H4 (cell line): Measurements from ENCODE around the gene TACSTD2. TPM values are rescaled to one million over a fixed set of nuclear protein-coding genes. Genes with fewer than 3 reads are reported as not detected.
"Not testable (repeated sequence)": the region's sequence is repeated elsewhere in the genome, so short reads cannot be mapped to it uniquely, and the experiment has no call there.

Experiments
- DNase-seq: peaks from one replicate; pipeline ENCODE4 v3.0.0-alpha.2; 2015; ENCODE audit warnings: low spot score
- total RNA-seq: library from RNA; depleted of rRNA; stranded (reverse); fragments of >200 nt; shearing (Covaris generic); gene quantifications from 2 replicates; pipeline ENCODE4 v1.2.3, GENCODE V29; 2014; rRNA removed

Gene TACSTD2
- total RNA-seq, 1 experiment from 2014 or later, result not detected

DNA sequence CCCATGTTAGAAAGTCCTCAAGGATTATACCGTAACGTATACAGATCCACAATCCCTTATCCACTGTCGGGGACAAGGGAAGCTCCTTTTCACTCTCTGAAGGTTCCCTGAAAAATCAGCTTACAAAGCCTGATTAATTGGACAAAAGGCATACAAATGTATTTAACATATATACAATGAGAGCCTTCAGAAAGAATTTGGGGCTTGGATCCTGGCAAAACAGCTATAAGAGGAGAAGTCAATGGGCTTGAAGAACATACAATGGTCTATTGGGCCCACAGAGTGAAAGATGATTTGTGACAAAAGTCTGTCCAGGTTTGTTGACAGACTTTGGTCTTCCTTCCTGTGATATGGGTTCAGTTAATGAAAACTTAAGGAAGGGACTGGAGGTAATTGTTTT, 10.7 kb downstream of the TACSTD2 start:
- no peak for DNase-seq

DNA sequence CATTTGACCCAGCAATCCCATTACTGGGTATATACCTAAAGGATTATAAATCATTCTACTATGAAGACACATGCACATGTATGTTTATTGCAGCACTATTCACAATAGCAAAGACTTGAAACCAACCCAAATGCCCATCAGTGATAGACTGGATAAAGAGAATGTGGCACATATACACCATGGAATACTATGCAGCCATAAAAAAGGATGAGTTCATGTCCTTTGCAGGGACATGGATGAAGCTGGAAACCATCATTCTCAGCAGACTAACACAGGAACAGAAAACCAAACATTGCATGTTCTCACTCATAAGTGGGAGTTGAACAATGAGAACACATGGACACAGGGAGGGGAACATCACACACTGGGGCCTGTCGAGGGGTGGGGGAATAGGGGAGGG, 13.3 kb downstream of the TACSTD2 start:
- not testable (repeated sequence) for DNase-seq

DNA sequence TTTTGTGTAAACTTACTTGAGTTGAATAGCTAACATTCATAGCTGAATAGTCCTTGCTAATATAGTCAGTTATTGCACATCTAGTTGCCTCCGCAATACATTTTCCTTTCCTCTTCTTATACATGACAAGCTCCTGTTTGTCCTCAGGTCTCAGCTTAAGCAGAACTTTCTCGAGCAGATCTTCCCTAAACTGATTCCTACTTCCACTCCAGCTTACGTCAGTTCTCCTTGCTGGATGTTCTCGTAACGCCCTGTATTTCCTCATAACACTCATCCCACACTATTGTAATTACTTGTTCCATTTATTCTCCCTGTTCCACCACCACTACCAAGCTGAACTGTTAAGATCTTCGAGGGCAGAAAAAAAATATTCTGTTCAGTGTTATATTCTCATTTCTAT, 15.4 kb downstream of the TACSTD2 start:
- no peak for DNase-seq

DNA sequence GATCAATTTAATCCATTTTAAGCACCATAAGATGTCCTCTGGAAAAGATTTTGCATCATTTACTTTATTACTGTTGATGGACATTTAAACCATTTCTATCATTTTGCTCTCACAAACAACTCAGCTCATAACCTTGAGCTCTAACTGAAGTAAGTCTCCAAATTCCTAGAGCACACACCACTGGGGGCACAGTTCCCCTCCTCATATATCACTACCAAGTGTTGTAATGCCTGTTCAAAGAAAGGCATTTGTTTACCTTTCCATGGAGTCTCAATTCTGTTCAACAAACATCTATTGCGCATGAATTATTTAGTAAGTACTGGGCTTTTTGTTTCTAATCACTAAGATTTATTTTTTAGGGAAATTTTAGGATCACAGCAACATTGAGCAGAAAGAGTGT, 21.7 kb downstream of the TACSTD2 start:
- no peak for DNase-seq

DNA sequence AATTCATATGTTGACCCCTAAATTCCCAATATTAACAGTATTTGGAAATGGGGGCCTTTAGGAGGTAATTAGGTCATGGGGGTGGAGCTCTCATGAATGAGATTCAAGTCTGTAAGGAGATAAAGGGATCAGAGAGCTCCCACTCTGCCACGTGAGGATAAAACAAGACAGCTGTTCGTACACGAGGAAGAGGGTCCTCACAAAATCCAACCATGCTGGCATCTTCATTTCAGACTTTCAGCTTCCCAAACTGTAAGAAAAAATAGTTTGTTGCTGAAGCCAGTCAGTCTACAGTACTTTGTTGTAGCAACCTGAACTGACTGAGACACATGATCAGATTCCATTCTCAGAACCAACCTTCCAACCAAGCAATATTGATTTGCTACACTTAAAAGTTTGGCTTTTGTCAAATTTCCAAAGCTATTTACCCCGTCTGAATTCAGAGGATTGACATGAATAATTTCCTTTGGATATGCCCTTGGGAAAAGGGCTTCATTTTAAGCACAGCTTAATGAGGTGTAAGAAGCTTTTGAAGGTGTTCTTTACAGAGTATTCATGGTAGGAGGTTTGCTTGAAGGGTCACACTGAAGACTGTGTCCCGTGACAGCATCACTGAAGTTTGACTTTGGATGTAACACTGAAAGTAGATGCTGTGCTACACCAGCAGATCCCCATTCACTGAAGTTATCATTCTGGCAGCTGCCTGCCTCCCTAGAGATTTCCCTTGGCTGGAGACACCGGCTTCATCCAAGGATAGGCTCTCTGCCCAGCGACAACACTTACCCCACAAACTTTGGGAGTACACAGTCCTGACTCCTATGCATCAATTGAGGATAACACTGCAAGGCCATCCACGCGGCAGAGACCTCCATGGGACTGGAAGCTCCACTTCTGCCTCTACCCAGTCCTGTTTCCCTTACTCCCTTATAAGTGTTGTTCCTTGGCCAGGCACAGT, 25.6 kb downstream of the TACSTD2 start:
- no peak for DNase-seq

DNA sequence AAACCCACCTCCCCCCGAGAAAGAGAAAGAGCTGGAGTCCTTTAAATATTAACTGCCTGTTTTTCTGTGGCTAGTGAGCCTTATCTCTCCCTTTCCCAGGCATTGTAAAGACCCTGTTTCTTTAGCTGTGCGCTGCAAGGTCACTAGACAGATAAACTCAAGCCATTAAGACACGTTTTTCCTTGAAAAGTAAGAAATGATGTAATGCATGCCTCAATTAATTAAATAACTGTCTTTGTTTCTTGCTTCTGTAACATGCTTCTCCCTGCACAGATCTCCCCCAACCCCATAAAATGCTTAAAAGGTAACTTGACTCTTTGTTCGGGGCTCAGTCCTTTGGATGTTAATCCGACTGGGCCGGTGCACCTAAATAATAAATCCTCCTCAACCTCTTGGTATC, 27.8 kb downstream of the TACSTD2 start:
- DNase-seq, result not testable (repeated sequence)

DNA sequence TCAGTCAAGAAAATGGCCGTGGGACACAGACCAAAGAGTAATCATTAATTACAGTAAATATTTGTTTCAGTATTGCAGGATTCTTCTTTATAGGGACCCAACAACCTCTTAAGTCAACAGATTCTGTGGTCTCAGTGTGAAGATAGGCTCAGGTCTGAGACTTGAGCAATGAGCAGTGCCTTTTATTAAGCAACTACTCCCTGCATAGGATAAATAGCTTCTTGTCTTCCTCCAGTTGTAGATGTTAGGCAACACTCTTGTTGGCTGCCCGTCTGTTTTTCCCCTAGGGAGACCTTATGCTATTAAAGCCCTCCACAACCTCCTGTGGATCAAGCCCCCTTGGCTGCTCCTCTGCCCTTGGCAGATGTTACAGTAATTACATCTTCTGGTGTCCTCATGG, 28.7 kb downstream of the TACSTD2 start:
- no peak for DNase-seq

DNA sequence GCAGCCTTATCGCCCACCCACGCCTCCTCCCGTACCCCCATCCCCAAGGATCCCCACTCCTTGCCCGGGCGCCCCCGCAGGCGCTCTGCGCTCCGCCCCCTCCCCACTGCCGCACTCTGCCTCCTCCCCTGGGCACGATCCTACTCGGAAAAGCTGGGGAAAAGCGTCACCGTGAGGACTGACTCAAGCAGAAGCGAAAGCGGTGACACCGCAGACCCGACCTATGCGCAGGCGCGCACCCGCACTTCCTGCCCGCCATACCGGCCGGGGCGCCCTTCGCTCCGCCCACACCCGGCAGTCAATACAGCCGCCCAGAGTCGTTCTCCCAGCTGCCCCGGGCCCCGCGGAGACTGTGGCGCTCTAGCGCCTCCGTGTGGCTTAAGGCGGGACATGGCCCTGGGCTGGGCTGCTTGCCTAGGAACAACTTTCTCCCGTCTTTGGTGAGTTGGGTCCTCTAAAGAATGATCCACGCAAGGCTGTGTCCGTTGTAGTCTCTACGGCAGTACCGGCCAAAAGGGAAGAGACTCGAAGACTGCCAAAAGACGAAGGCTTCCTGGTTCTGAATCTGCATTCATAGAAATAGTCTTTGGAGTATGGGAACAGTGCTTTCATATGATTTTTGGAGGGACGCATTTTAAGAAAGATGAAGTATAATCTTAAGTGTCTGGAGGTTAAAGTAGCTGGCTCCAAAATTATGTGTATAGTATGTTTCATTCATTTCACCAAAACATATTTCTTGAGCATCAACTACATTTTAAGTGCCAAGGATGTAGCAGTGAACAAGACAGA, 30.3 kb downstream of the TACSTD2 start, which contains the start of gene OMA1:
OMA1 (minus strand) TSS at position 207 of the 789 bp plus-strand sequence. CDS start 7,432 bp downstream, outside the sequence.
- peak; percentile 98 for DNase-seq

DNA sequence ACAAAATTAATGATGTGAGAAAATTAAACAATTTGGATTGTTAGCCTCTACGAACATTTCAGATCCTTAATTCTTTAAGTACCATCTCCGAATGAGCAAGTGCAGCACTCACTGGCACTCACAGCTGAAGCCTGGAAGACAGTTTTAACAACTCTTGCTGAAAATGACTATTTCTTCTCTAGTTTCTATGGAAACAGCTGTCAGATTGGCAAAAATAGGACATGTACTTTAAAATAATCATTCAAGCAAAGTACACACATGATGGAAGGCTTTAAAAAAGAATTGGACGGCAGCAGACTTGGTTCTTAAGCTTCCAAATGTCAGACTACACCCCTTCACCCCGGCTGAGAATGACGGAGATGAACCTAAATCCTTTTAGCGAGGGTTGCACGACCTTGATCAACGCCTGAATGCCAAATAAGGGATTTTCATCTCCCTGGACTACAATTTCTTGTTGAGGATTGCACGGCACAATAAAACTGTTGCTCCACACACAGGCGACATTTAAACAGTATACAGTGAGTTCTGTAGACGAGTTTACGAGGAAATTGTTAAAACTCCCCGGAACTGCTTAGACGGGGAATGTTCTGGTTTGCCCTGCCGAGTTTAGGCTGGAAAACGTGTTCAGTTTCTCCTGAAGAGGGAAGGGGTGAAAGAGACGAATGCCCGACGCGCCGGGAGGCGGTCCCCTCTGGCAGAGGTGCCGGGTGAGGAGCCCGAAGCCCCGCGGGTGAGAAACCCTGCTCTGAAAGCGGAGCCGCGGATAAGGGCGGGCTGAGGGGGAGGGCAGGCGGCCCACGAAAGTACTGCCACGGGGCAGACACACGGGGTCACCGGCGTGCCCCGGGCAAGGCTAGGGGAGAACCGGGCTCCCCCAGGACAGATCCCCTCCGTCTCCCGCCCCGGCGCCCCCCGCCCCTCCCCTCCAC, 31.2 kb downstream of the TACSTD2 start:
- peak; percentile 82 for DNase-seq

DNA sequence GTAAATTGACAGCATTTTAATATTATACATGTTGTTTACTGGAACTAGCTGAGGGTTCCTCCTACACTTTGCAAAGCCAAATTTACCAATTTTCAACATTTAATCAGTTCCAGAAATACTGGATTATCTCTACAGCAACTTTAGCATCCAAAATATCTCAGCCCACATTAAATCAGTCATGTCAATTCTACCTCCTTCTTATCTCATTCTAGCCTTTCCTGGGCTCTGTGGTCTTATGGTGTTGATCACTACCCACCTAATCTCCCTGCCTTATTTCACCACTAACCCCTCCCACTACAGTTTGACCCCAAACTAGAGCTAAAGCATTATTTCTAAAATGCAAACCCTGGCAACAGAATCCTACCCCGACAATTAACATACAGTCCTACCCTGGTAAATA, 33.8 kb downstream of the TACSTD2 start:
- DNase-seq, result no peak

DNA sequence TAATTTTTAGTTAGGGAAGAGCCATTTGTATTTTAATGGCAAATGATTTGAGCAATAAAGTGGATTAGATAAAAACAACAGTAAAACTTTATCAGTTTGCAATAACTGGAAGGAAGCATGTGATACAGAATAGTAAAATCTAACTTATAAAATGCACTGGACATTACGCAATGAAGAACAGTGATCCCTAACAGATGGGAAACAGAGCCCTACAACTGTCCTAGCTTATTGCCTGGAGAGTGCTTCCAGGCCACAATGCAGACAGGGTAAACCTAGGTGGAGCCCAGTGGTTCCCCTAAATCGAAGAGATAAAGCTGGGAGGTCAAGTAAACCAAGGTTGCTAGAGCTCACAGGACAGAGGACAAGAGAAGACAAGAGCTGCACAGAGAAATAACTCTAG, 37.5 kb downstream of the TACSTD2 start:
- DNase-seq, result no peak

DNA sequence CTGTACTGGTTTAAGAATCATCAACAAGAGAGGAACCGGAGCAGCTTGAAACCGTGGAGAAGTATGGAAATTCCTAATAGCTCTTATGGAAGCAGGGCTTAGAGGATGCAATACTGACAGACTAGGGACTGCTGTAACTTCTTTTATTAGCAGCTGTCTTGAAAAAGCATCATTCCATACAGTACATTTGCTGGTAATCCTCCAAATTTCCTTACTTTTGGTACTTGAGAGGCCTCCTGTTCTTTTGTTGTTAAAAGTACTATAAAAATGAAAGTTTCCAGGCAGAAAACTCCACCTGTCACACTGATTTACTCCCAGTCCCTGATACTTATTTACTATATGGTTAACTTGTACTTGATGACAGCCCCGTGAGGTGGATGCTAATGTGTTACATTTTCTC, 38.2 kb downstream of the TACSTD2 start:
- DNase-seq, result no peak

DNA sequence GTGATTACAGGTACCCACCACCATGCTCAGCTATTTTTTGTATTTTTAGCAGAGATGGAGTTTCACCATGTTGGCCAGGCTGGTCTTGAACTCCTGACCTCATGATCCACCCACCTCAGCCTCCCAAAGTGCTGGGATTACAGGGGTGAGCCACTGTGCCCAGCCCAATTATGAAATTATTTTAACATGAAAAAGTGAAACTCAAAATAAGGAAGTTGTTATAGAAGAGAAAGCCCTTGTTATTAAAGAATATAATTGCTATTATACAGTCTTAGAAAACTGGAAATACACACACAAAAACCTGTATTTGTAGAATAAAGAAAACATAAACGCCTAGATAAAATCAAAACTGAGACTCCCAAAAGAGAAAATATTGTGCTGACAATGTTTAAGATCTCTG, 45.2 kb downstream of the TACSTD2 start:
- DNase-seq, result not testable (repeated sequence)

DNA sequence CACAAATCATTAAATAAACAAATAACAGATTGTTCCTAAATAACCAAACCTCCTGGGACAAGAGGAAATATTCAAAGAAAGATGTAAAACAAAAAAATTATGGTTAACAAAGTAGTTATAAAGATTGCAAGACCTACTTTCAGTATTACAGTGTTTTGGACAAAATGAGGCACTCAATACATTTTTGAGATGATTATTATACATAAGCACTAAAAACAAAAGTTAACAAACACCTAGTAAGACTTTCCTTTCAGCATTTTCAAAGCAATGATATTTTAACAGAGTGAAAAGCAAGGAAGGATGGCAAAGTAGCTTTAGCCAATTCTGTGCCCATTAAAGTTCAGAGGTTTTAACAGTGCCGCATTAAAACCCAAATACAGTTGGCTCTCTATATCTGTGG, 47.8 kb downstream of the TACSTD2 start:
- no peak for DNase-seq

DNA sequence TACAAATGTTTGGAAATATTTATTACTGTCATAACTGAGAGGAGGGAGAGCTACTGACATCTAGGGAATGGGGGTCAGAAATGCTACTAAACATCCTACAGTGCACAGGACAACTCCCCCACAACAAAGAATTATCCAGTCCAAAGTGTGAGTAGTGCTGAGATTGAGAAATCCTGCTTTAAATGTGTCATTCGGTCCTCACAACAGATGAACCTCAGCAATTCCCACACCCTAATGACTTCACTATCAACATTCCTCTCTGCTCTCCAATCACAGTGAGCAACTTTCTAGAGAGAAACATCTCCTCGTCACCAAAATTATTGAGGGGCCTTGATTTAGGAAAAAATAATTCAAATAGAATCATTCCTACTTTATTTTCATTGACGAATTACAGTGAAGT, 48.5 kb downstream of the TACSTD2 start:
- no peak for DNase-seq

Other genes starting within 250 kb of the TACSTD2 start
- gene OMA1, start 30.5 kb downstream of the TACSTD2 start, total RNA-seq, result 29.0 and 34.8 TPM in 2 replicates
- 6.8 and 7.4 TPM in 2 replicates for gene MYSM1, start 122.8 kb upstream of the TACSTD2 start, total RNA-seq
- 23.2 and 29.4 TPM in 2 replicates for gene JUN, start 206.8 kb upstream of the TACSTD2 start, total RNA-seq